NCI-H1092 (cell line): ENCODE data around the gene PLCB1.
"Not testable (repeated sequence)": the region's sequence is repeated elsewhere in the genome, so short reads cannot be mapped to it uniquely, and the experiment has no call there.

Experiments used
- DNase-seq: peaks from one replicate; lab custom pipeline; 2025; lab: John Stamatoyannopoulos, UW

PLCB1 gene

GRCh38 chr20:8335059-8335458, 203.0 kb downstream of the PLCB1 start:
- DNase-seq = no peak

DNA sequence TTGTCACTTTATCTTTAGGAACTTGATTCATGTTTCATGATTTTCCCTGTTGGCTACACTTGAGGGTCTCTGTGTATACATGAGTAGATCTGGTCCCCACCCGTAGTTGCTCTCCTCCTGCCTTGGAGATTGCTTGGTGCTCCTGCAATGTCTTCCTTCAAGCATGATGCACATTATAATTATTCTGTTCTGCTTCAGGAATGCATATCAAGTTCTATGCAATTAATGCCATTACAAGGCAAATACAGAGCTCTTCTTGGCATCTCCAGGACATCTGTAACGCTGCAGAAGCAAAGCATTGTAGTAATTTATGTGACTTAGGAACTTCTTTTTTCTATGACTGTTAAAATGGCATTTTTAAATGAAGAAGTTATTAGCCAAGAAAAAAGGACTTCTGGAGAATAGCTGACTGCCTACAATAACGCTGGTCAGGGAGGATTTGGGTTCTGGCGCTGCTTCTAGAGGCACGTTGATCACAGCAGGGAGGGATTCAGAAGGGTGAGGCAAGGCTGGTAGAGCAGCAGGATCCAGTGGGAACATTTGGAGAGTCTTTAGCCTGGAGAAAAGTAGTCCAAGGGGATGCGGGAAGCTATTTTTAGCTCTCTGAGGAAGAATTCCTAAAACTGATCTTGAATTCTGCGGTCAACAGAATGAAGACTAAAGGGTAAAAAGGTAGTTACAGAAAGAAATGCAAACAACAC, 203.6 kb downstream of the PLCB1 start:
- DNase-seq = no peak

DNA sequence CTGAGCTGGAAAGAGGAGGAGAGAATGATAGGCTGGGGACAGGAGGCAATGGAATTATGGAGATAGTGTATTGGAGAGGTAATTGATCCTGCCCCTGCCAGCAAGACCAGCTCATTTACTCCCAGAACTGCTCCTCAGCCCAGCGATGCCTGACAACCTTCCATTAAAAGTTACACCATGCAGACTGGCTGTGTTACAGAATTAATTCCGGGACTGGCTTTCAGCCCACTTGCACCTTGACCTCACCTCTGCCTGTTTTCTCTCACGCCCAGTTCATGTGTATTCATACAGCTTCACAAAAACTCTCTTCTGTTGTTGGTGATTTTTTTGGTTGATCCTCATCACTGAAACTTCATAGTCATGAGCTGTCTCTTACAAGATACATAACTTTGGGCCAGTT, 207.3 kb downstream of the PLCB1 start:
- DNase-seq = no peak

DNA sequence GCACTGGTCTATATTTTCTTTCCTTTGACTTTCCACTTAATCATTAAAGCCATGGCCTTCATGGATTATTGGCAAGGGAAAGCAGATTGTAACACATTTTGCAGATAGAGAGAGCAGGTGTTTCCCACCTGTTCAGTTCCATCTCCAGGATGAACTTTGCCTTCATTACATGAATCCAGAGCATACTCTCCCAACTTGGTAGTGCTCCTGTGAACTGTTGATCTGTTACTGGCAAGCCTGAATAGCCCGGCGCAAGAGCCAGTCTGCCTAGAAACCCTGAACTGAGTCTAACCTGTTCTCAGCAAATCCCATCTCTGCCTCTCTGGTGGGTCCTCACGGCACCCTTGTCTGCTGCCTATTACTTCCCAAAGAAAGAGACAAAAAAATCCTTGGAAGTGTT, 210.3 kb downstream of the PLCB1 start:
- no peak for DNase-seq

DNA sequence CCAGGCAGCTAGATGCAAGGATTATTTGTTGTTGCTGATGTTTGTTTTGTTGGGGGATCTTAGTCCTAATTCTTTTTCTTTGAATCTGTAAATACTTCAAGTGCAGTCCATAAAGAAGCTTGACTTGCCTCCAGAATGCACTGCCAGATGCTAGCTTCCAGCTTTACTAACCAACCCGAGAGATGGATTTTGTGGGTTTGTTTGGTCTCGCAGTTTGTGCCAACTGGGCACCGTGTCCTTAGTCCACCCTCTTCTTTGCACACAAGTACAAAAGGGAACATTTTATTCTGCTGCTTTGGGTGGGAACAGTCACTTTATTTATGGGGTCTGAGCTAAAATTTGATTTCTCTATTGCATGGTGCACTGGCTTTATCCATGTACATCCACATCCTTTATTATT, 212.0 kb downstream of the PLCB1 start:
- no peak for DNase-seq

- no peak for DNase-seq
Observed at GRCh38 chr20:8344631-8345030, 212.6 kb downstream of the PLCB1 start.

GRCh38 chr20:8346700-8347270, 214.7 kb downstream of the PLCB1 start:
- DNase-seq = no peak

DNA sequence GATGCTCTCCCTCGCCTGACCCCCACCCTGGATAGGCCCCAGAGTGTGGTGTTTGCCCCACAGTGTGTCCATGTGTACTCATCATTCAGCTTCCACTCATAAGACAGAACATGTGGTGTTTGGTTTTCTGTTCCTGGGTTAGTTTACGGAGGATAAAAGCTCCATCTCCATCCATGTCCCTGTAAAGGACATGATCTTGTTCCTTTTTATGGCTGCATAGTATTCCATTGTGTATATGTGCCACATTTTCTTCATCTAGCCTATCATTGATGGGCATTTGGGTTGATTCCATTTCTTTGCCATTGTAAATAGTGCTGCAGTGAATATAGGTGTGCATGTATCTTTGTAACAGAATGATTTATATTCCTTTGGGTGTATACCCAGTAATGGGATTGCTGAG, 218.2 kb downstream of the PLCB1 start:
- DNase-seq = not testable (repeated sequence)

GRCh38 chr20:8352486-8352885, 220.4 kb downstream of the PLCB1 start:
- no peak for DNase-seq

- DNase-seq = no peak
Observed at GRCh38 chr20:8353512-8353911, 221.4 kb downstream of the PLCB1 start.

DNA sequence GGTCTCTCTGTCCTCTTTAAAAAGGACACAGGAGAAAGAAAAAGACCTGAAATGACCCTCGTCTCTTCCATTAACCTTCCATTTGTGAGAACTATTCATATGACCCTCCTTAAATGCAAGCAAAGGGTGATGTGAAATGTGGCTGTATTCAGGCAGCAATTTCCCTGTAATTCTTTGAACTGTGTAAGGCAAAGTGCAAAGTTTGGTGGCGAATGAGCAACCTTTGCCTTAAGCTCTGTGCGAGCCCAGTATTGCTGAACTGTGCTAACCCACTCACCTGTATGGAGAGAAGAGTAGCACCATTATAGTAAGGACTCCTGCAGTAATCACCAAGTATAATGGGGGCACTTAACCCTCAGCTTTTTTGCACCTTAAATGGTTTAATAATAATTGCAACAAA, 223.4 kb downstream of the PLCB1 start:
- no peak for DNase-seq

GRCh38 chr20:8356806-8357205, 224.7 kb downstream of the PLCB1 start:
- DNase-seq = no peak

DNA sequence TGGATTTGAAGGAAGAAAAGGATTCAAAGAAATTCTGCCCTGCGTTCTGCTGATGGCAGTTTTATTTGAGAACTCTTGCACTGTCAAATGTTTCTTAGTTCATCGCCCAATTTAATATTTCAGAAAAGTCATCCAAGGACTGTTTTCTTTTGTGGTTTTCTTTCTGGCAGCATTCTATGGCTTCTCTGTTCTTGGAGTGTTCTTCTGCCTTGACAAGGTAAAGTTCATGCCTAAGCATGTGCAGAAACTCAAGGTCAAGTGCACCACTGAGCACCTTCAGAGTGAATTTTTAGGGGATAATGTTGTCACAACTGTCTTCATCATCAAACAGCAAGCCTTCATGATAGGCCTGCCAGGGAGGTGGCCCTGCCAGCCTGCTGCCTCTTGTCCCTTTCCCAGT, 225.6 kb downstream of the PLCB1 start:
- DNase-seq = no peak

DNA sequence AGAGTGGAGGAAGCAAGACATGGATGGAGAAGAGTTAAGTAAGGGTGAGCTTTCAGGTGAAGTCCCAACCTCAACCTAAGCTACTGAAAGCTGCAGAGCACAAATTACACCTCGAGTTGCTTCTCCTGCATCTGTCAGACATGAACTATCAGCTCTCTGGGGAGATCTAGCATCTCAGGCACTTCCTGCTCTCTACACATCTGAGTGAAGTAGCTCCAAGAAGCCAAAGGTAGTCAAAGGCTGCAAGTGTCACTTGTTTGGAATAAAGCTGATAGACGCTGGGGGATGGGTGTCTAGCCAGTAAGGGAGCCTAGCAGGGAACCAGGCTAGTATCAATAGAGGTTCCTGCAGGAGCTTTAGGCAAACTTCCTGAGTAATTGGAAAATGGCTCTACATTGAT, 228.0 kb downstream of the PLCB1 start:
- no peak for DNase-seq

DNA sequence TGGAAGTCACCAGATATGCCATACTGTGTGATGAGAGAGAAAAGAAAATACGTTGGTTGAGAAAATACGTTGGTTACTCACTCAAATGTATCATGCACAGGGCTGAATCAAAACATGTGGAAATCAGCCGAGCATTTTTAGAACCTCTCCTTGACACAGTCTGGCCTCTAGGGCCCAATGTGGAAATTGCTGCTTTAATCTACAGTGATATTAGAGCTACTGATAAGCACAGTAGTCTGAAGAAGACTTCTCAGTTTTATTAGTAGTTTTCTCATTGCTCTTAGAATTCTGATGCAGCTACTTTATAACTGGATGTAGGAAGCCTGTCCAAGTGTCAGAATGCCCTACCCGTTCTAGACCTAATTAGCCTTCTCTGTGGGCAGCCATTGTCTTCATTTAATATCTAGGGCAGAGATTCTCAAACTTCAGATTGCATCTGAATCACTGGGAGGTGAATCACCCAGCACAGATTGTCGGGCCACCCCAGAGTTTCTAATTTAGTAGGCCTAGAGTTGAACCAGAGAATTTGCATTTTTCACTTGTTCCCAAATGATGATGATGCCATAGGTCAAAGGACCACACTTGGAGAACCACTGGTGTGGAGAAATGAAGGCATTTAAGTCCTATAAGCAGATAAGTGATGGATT, 229.1 kb downstream of the PLCB1 start:
- no peak for DNase-seq

- no peak for DNase-seq
Observed at GRCh38 chr20:8361779-8362178, 229.7 kb downstream of the PLCB1 start.

DNA sequence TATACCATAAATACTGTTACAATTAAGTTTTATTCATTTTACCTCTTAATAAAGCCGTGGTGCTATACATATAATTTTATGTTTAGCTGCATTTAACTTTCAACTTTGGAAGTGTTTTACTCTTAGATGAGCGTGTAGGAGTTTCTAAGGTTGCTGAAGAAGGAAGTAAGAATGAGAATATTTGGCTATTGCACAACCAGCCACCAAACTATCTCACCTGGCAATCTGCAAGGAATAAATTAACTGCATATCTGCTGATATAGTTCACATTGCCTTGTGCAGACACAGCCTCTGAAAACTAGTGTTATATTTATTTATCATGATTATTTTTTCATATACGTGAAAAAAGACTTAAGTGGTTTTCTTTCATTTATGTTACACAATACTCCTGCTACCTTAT, 230.4 kb downstream of the PLCB1 start:
- DNase-seq = no peak

DNA sequence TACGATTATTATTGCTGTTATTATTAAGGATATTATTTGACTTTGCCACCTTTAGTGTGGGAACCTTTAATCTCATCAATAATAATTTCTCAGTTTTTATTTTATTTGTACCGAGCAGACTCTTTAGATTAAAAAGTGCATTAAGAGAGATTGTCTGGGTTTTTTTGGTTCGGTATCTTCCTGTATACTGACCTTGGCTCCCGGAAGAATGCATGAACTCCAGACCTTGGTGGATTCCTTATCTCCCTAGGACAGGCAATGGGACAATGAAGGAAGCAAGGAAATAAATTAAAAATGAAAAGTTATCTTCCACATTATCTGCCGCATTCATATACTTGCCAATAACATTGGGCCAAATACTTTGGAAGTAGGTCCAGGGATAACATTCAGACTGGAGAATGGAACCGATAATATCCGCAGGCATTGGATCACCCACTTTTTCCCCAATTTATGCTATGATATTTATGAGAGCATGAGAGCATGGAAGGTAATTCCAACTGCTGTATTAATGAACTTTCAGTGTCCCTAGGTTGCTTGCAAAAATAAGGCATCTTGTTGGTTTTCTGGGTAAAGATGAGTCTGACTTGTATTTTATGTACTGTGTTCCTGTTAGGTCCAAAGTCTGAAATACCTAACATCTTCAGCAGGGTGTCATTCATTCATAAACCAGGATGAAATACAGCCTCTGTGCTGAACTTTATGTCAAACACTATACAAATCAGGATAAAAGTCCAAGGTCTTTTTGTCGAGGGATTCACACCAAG, 232.1 kb downstream of the PLCB1 start:
- no peak for DNase-seq

GRCh38 chr20:8364734-8365078, 232.6 kb downstream of the PLCB1 start:
- DNase-seq = no peak

DNA sequence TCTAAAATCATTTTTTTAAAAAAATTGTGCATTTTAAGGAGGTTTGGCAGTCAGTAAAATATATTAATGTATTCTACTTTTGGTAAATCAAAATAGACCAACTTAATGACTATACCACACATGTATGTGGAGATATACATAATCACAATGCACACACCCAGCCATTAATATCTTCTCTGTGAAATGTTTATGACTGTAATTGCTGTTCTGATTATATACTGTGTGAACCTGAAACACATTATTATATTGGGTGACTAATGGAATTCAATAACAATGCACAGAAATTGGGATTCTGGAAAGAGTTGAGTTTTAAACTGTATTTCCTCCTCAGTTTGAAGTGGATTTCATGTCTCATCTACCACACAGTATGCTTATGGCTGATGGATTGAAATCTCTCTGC, 233.6 kb downstream of the PLCB1 start:
- no peak for DNase-seq

- DNase-seq = no peak
Observed at GRCh38 chr20:8366303-8366923, 234.3 kb downstream of the PLCB1 start.

DNA sequence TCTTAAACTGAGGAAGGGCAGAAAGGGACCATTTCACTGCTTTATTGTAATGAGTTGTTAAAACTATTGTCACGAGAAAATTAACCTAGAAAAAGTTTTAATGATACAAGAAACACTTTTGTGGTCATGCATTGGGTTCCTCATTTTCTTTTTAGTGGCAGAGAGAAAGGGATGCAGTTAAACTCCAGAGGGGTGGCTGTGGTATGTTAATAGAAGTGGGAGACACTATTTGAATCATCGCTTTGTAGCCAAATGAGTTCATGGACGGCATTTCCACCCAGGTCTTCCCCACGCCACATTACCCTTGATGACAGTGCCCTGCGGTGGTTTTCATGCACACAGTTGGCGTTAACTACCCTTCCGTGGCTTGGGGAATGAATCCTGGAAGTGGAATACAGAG, 235.6 kb downstream of the PLCB1 start:
- no peak for DNase-seq

DNA sequence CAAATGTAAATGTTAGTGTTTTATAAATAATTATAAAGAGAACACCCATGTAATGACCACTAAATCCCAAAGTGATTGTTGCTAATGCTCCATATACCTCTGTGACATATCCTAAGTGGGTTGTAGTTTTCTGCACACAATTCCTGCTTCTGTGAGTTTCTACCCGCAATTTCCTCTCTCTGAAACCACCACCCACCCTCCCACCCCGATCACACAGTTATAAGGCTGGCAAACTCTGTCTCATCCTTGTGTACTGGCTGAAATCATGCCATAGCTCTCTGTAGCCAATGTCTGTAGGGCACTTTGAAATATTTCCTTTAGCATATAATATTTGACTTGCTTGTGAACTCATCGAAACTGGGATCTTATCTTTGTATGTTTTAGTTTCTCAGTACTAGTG, 236.6 kb downstream of the PLCB1 start:
- no peak for DNase-seq
